Omental fat pad (tissue), 4 donors: ENCODE results near the gene DIP2C. TPM values are rescaled to one million over a fixed set of nuclear protein-coding genes. Genes with fewer than 3 reads are reported as not detected.
"Not testable (repeated sequence)": the region's sequence is repeated elsewhere in the genome, so short reads cannot be mapped to it uniquely, and the experiment has no call there.

Experiments used
- ATAC-seq: fragments of 150-250 bp; one replicate; pipeline ENCODE4 v1.9.1; 2016; ENCODE audit warnings: mild to moderate bottlenecking, moderate library complexity; ENCODE audit not compliant: low FRiP score
- DNase-seq: peaks from one replicate; pipeline ENCODE4 v3.0.0-alpha.2; 2019; ENCODE audit warnings: low spot score
- CTCF ChIP-seq, 3 donors: fragments of 450-650 bp; IDR thresholded peaks; one replicate each; pipeline ENCODE4 v1.5.1; 2016 to 2017; ENCODE audit warnings: antibody characterized with exemption in 3 of 3, mild to moderate bottlenecking in 3 of 3, moderate library complexity in 2 of 3
- total RNA-seq, 4 donors: library from RNA; depleted of rRNA; stranded (reverse); fragments of >200 nt; gene quantifications; one replicate each; pipeline ENCODE4 v1.1.0, GENCODE V29; 2016

The DIP2C gene
- total RNA-seq, 4 donors from 2014 or later = 19.7 to 56.5 (median 31.1) TPM

GRCh38 chr10:533186-533585 is 156.3 kb downstream of the DIP2C start:
- DNase-seq = no peak
- ATAC-seq = no peak
- TF ChIP-seq CTCF (IDR thresholded peaks at IDR 0.05) = no peak

- ATAC-seq, DNase-seq: not testable (repeated sequence)
These were observed 157.1 kb downstream of the DIP2C start for GRCh38 chr10:532331-532730.

- no peak for DNase-seq
- TF ChIP-seq CTCF (IDR thresholded peaks at IDR 0.05) = no peak
- ATAC-seq = no peak
These were observed 157.9 kb downstream of the DIP2C start for GRCh38 chr10:531541-531940.

- TF ChIP-seq CTCF (IDR thresholded peaks at IDR 0.05) = no peak
- DNase-seq (no peak), ATAC-seq (no peak)
These were observed 158.8 kb downstream of the DIP2C start for GRCh38 chr10:530717-531116.

DNA sequence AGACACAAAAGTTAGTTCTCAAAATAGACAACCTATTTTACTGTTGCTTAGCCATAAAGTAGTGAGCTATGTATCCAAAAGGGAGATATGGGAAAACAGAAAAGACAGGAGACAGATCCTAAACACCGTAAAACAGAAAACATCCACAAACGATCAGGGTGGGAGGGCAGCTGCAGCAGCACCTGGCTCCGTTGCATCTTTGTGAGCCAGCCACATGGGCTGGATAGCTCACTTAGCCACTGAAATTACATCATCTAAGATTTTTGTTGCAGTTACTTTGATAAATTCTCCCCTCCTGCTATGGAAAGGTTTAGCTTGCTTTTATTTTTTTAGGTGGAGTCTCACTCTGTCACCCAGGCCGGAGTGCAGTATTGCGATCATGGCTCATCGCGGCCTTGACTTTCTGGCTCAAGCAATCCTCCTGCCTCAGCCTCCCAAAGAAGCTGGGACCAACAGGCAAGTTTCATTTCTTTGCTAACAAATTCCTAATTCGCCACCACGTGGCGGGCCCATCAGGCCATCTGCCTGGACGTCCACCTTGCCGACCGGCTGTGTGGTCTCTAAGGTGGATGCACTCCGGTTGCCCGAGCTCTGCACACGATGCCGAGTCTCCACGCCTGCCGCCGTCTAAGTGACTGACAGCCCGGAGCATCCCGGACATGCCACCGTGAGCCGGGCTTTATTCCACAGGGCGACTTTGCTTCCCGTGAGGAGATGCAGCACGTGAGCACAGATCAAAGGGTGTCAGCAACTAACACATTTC is 159.8 kb downstream of the DIP2C start:
- DNase-seq (no peak), ATAC-seq (no peak)
- no peak for TF ChIP-seq CTCF (IDR thresholded peaks at IDR 0.05)

DNA sequence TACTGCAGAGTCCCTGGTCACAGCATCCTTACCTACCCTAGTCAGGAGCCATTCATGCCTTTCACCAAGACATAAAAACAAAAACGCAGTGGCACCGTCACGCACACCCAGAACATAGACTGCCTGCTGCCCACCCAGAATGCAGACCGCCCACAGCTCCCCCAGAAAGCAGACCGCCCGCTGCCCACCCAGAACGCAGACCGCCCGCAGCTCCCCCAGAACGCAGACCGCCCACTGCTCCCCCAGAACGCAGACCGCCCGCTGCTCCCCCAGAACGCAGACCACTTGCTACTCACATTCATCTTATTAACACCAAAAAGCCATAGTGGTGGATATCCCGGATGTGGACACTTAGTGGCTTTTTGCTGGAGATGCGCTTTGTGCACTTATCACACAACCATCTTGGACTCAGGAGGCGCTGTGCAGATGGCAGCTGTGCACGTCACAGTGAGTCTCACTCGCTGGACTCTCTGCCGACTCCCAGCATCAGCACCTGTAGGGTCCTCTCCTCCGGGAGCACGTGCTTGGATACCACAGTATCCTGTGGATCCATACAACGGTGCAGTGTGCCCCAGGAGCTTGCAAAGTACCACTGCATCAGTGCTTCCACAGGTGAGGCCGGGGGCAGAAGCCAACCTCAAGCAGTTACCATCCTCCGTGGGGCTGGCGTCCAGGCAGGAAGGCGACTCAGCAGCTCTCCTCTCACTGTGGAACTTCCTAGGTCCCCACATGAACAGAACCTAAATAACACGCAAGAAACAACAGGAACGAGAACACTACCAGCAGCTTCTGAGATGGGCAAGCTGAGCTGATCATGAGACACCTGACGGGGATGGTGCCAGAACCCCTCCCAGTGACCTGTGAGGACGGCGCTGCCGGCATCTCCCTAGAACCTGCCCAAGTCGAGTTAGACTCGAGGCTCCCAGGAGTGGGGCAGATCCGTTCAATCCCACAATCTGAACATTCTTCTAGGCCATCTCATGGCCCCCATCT is 161.0 kb downstream of the DIP2C start:
- DNase-seq (no peak), ATAC-seq (no peak)
- TF ChIP-seq CTCF (IDR thresholded peaks at IDR 0.05) = no peak

DNA sequence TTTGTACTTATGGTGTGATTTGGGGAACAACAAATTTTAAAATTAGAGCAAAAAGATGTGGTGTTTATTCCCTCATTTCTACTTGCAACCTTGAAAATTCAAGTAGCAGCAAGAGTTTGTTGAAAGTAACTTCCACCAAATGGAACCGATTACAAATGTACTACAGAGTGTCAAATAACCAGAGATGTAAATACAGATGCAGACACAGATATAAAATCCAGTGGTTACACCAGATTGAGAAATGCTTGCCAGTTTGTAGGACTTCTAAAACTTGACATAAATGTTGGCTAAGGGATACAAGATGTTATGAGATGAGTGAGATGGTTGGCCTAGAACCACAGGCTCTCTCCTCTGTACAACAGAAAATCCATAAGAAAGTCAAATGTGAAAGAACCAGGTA is 162.1 kb downstream of the DIP2C start:
- ATAC-seq (no peak), DNase-seq (no peak)
- TF ChIP-seq CTCF (IDR thresholded peaks at IDR 0.05) = no peak
